ENCODE data around the gene NCBP3. TPM values are rescaled to one million over a fixed set of nuclear protein-coding genes. Genes with fewer than 3 reads are reported as not detected.

The NCBP3 gene
- total and polyA plus RNA-seq, 4 donors, result 4.6 to 17.1 (median 8.3) TPM

GRCh38 chr17:3768769-3769168 lies 77.3 kb downstream of the NCBP3 start:
- no peaks in the 10 kb centered on the region for H3K27me3 ChIP-seq (ENCODE audit: control insufficient read depth in 4 of 4, insufficient read depth in 4 of 4, low read length in 3 of 4)
- H3K4me3 ChIP-seq (ENCODE audit: low read depth in 1 of 3, low read length in 3 of 3), result no peak overlapping the region
- no peak overlapping the region for H3K27ac ChIP-seq (ENCODE audit: low read depth in 1 of 2, low read length in 2 of 2)
- no peaks in the 10 kb centered on the region for H3K4me1 ChIP-seq (ENCODE audit: control insufficient read depth in 4 of 4, insufficient read depth in 4 of 4, low read length in 3 of 4)
- H3K9ac ChIP-seq (ENCODE audit: low read depth in 1 of 2, low read length in 2 of 2), result no peak overlapping the region
- no peak for DNase-seq (ENCODE audit: low spot score)
- TF ChIP-seq HNF4G (IDR thresholded peaks at IDR 0.05) (no peak), HNF4A (conservative IDR thresholded peaks at IDR 0.05) (no peak), RAD21 (IDR thresholded peaks at IDR 0.05) (no peak), NR2F2 (IDR thresholded peaks at IDR 0.05) (no peak), FOXA2 (IDR thresholded peaks at IDR 0.05) (no peak), SP1 (IDR thresholded peaks at IDR 0.05) (no peak), CTCF (IDR thresholded peaks at IDR 0.05; ENCODE audit: low read depth, low read length, missing input control) (no peak), GABPA (IDR thresholded peaks at IDR 0.05 in 1 of 2, conservative IDR thresholded peaks at IDR 0.05 in 1 of 2) (no peak), RXRA (IDR thresholded peaks at IDR 0.05) (no peak), TAF1 (conservative IDR thresholded peaks at IDR 0.05) (no peak), FOXA1 (IDR thresholded peaks at IDR 0.05) (no peak), ZBTB33 (IDR thresholded peaks at IDR 0.05) (no peak), JUND (IDR thresholded peaks at IDR 0.05) (no peak)
- TF ChIP-seq, protein P1, sequence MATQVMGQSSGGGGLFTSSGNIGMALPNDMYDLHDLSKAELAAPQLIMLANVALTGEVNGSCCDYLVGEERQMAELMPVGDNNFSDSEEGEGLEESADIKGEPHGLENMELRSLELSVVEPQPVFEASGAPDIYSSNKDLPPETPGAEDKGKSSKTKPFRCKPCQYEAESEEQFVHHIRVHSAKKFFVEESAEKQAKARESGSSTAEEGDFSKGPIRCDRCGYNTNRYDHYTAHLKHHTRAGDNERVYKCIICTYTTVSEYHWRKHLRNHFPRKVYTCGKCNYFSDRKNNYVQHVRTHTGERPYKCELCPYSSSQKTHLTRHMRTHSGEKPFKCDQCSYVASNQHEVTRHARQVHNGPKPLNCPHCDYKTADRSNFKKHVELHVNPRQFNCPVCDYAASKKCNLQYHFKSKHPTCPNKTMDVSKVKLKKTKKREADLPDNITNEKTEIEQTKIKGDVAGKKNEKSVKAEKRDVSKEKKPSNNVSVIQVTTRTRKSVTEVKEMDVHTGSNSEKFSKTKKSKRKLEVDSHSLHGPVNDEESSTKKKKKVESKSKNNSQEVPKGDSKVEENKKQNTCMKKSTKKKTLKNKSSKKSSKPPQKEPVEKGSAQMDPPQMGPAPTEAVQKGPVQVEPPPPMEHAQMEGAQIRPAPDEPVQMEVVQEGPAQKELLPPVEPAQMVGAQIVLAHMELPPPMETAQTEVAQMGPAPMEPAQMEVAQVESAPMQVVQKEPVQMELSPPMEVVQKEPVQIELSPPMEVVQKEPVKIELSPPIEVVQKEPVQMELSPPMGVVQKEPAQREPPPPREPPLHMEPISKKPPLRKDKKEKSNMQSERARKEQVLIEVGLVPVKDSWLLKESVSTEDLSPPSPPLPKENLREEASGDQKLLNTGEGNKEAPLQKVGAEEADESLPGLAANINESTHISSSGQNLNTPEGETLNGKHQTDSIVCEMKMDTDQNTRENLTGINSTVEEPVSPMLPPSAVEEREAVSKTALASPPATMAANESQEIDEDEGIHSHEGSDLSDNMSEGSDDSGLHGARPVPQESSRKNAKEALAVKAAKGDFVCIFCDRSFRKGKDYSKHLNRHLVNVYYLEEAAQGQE (IDR thresholded peaks at IDR 0.05), result no peak
- TF ChIP-seq, protein P2, sequence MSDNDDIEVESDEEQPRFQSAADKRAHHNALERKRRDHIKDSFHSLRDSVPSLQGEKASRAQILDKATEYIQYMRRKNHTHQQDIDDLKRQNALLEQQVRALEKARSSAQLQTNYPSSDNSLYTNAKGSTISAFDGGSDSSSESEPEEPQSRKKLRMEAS (IDR thresholded peaks at IDR 0.05), result no peak
- 80% methylated on average over 8 of the region's 8 CpGs for WGBS
- no peaks in the 10 kb centered on the region for H3K36me3 ChIP-seq (ENCODE audit: control insufficient read depth in 4 of 4, insufficient read depth in 3 of 4, low read depth in 1 of 4, low read length in 3 of 4)
- no peaks in the 10 kb centered on the region for H3K9me3 ChIP-seq (ENCODE audit: control insufficient read depth in 4 of 4, low read length in 3 of 4)

DNA sequence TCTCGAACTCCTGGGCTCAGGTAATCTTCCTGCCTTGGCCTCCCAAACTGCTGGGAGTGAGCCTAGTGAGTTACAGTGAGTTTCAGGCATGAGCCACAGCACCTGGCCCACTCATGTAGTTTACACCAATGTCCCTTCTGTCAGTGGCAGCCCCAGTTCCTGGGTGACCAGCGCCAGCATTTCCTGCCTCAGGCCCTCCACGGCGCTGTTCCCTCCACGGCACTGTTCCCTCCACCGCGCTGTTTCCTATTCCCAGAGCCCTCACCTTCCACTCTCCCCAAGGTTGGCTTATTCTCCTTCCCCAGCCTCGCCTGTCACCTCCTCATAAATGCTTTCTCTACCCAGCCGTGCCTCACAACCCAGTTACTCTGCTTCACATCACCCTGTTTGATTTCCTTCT lies 77.7 kb downstream of the NCBP3 start:
- DNase-seq (ENCODE audit: low spot score), result no peak
- Histone ChIP-seq H3K27me3 (ENCODE audit: control insufficient read depth in 4 of 4, insufficient read depth in 4 of 4, low read length in 3 of 4) (no peaks in the 10 kb centered on the region), H3K4me1 (ENCODE audit: control insufficient read depth in 4 of 4, insufficient read depth in 4 of 4, low read length in 3 of 4) (no peaks in the 10 kb centered on the region), H3K27ac (ENCODE audit: low read depth in 1 of 2, low read length in 2 of 2) (no peak overlapping the region), H3K9ac (ENCODE audit: low read depth in 1 of 2, low read length in 2 of 2) (no peak overlapping the region), H3K4me3 (ENCODE audit: low read depth in 1 of 3, low read length in 3 of 3) (no peak overlapping the region), H3K36me3 (ENCODE audit: control insufficient read depth in 4 of 4, insufficient read depth in 3 of 4, low read depth in 1 of 4, low read length in 3 of 4) (no peaks in the 10 kb centered on the region), H3K9me3 (ENCODE audit: control insufficient read depth in 4 of 4, low read length in 3 of 4) (no peaks in the 10 kb centered on the region)
- WGBS, result 95% methylated on average over 9 of the region's 9 CpGs
- no peak for TF ChIP-seq FOXA2 (IDR thresholded peaks at IDR 0.05)
